Mucosa of descending colon (tissue), 3 donors: Measurements from ENCODE around the gene RBM6. TPM values are rescaled to one million over a fixed set of nuclear protein-coding genes. Genes with fewer than 3 reads are reported as not detected.

ENCODE experiments used
- ATAC-seq: fragments of 200-7000 bp; cut with Tn5 transposase; one replicate; pipeline ENCODE4 v1.9.1; 2020; ENCODE audit warnings: mild to moderate bottlenecking, moderate library complexity
- DNase-seq, 3 donors: peaks; one replicate each; pipeline ENCODE4 v3.0.0-alpha.2; 2020
- H3K36me3 ChIP-seq: fragments of 200-600 bp; one replicate; pipeline ENCODE4 v1.8.0; 2021; ENCODE audit warnings: low read depth, mild to moderate bottlenecking
- H3K4me1 ChIP-seq: fragments of 200-600 bp; one replicate; pipeline ENCODE4 v1.8.0; 2021; ENCODE audit warnings: low read depth, mild to moderate bottlenecking
- H3K4me3 ChIP-seq: fragments of 200-600 bp; one replicate; pipeline ENCODE4 v1.8.0; 2021; ENCODE audit warnings: mild to moderate bottlenecking
- H3K9me3 ChIP-seq: fragments of 200-600 bp; one replicate; pipeline ENCODE4 v1.8.0; 2021; ENCODE audit warnings: mild to moderate bottlenecking
- intact Hi-C, 2 donors: fragments of 100-400 bp; cut with DNase I in 1 of 2; cut with micrococcal nuclease in 1 of 2; formaldehyde crosslinking; loops; one replicate each; pipeline versions ENCODE4 v1.11.0 to v1.11.1; 2022; cut with DNase I, micrococcal nuclease
- total RNA-seq, 3 donors: library from RNA; stranded (reverse); fragmentation: NEBNext Ultra II Directional in 2 of 3; extraction: Animal tissue kit (Norgen Biotek cat#: 25700) in 2 of 3; gene quantifications; one replicate each; pipeline versions ENCODE4 v1.2.1 to v1.2.4, GENCODE V29; 2021 to 2023
- TF ChIP-seq, protein P1 (sequence below): fragments of 200-600 bp; IDR thresholded peaks from one replicate; pipeline ENCODE4 v1.8.0; 2022; ENCODE audit warnings: antibody characterized with exemption, mild to moderate bottlenecking
- donor health status: DM: no; HTN: no; CAD: no; lungs with moderate emphysema.
- donor health status: DM: no; HTN: no; CAD: no.
- donor health status: DM: no; HTN: yes; CAD: no.

RBM6 gene
- total RNA-seq, 3 donors from 2014 or later = 75.6 to 124 (median 112) TPM

DNA sequence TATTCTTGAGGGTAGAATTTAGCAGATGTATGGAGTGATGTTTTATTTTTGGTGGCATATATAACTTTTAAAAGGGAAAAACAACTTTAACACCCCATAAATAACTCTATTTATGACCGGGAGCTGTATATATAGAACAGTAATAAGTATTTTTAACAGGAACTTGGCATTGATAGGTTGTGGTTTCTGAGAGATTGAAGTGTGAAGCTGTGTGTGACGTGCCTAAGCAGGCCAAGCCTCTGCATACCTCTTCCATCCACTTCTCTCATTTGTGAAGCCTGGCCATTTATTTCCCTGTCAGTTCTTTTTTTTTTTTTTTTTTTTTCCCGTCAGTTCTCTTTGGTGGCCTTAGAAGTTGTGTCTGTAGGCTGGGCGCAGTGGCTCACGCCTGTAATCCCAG is 171.8 kb downstream of the RBM6 start:
- intact Hi-C loops = no loop called here
- Histone ChIP-seq H3K36me3 (peaks cover 50% of the 10 kb centered on the region), H3K4me1 (no peaks in the 10 kb centered on the region), H3K4me3 (no peak overlapping the region), H3K9me3 (no peaks in the 10 kb centered on the region)
- DNase-seq = no peak
- no peak for ATAC-seq
- TF ChIP-seq, protein P1, sequence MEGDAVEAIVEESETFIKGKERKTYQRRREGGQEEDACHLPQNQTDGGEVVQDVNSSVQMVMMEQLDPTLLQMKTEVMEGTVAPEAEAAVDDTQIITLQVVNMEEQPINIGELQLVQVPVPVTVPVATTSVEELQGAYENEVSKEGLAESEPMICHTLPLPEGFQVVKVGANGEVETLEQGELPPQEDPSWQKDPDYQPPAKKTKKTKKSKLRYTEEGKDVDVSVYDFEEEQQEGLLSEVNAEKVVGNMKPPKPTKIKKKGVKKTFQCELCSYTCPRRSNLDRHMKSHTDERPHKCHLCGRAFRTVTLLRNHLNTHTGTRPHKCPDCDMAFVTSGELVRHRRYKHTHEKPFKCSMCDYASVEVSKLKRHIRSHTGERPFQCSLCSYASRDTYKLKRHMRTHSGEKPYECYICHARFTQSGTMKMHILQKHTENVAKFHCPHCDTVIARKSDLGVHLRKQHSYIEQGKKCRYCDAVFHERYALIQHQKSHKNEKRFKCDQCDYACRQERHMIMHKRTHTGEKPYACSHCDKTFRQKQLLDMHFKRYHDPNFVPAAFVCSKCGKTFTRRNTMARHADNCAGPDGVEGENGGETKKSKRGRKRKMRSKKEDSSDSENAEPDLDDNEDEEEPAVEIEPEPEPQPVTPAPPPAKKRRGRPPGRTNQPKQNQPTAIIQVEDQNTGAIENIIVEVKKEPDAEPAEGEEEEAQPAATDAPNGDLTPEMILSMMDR = no peak

DNA sequence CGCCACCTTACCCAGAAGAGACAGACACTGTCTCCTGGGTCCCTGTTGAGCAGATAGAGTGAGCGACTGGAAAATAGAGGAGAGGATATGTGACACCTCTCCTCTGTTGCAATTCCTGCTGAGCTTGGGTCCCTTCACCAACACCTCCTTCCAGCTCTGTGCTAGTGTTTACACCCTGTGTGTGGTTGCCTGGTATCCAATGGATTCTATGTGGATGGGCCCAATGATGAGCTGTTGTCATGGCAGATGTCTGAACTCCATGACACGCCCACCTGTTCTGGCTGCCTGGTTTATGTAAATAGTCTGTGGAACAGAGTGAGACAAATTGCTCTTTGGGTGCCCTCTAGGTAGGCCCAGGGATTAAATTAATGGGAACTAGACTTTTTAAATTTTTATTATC is 172.5 kb downstream of the RBM6 start:
- Histone ChIP-seq H3K36me3 (peaks cover 43% of the 10 kb centered on the region), H3K4me1 (no peaks in the 10 kb centered on the region), H3K4me3 (no peak overlapping the region), H3K9me3 (no peaks in the 10 kb centered on the region)
- ATAC-seq (peak; percentile 40), DNase-seq (no peak)
- TF ChIP-seq, protein P1 = no peak
- intact Hi-C loops = no loop called here

DNA sequence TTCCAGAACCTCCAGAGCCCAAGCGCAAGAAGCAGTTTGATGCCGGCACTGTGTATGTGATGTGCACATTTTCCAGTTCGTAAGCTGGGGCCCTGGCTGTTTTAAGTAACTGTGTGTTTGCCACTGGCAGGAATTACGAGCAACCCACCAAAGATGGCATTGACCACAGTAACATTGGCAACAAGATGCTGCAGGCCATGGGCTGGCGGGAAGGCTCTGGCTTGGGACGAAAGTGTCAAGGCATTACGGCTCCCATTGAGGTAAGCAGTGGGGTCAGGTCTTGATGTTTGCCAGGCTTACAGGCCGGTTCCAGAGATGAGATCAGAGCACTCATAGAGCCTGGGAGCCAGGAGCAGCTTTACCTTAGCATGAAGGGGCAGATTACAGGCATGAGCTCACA is 177.2 kb downstream of the RBM6 start:
- TF ChIP-seq, protein P1 = no peak
- H3K4me3 ChIP-seq = no peak overlapping the region
- H3K9me3 ChIP-seq = no peaks in the 10 kb centered on the region
- peaks cover 27% of the 10 kb centered on the region for H3K36me3 ChIP-seq
- intact Hi-C loops = no loop called here
- ATAC-seq (no peak), DNase-seq (no peak)
- no peaks in the 10 kb centered on the region for H3K4me1 ChIP-seq

DNA sequence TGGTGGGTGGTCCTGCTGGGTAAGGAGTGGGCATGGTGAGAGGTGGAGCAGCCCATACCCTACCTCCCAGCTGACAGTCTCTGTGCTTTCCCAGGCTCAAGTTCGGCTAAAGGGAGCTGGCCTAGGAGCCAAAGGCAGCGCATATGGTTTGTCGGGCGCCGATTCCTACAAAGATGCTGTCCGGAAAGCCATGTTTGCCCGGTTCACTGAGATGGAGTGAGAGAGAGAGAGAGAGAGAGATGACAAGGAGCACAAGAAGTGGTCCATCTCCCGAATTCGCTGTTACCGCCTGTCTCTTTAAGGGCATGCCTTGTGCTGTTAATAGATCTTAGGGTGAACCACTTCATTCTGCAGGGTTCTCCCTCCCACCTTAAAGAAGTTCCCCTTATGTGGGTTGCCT is 178.3 kb downstream of the RBM6 start:
- Histone ChIP-seq H3K4me1 (no peaks in the 10 kb centered on the region), H3K4me3 (no peak overlapping the region), H3K36me3 (peaks cover 27% of the 10 kb centered on the region), H3K9me3 (no peaks in the 10 kb centered on the region)
- ATAC-seq (no peak), DNase-seq (no peak)
- TF ChIP-seq, protein P1 = no peak
- intact Hi-C loops = no loop called here

DNA sequence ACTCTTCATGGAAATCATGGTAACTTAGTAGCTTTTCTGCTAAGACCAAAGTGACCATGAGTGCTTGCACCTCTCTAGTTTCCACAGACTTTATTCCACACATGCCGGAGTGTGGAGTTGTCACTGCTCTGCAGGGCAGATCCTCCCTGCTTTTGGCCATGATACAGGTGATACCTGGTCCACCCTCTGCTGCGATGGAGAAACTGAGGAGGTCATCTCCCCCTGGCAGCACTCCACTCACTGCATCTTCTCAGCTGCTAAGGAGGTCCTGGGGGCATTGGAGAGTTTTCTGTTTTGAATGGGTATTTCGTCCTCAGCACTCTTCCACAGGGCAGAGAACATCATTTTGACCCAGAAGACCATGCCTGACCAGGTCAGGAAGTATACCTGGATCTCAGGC is 179.8 kb downstream of the RBM6 start:
- Histone ChIP-seq H3K9me3 (no peaks in the 10 kb centered on the region), H3K4me1 (no peaks in the 10 kb centered on the region), H3K36me3 (peaks cover 11% of the 10 kb centered on the region), H3K4me3 (no peak overlapping the region)
- intact Hi-C loops = loop anchor here in 1 of 2 donors (5.0 kb wide), 1 partner anchor 68 kb away; no protein-coding TSS in a partner anchor
- no peak for ATAC-seq
- TF ChIP-seq, protein P1 = no peak
- no peak for DNase-seq
